Natural killer cell treated with Interleukin-12 subunit alpha and Interleukin-12 subunit beta and Interleukin-15 and Interleukin-18, amount 100 ng/mL, for 72 hours (primary cell): ENCODE data around the gene CDKN1A. TPM values are rescaled to one million over a fixed set of nuclear protein-coding genes. Genes with fewer than 3 reads are reported as not detected.
A peak's percentile ranks its signal among the peaks of the same experiment; 100 is the strongest.

ENCODE experiments used
- ATAC-seq, 2 donors: fragments of 150-1000 bp; cut with Tn5 transposase in 1 of 2; sonication (Bioruptor Pico), chemical (Tn5 transposase) in 1 of 2; 2 replicates each; pipeline ENCODE4 v1.10.0; 2021
- DNase-seq: peaks from one replicate; pipeline ENCODE4 v3.0.0; 2022; ENCODE audit warnings: low spot score
- H3K27ac Mint-ChIP-seq, 2 donors: 1 replicate in 1 of 2; 2 replicates in 1 of 2; pipeline ENCODE4 v1.8.0; 2022; ENCODE audit warnings: mixed read lengths in 2 of 2, mild to moderate bottlenecking in 1 of 2, moderate library complexity in 1 of 2
- H3K27me3 Mint-ChIP-seq, 2 donors: 1 replicate in 1 of 2; 2 replicates in 1 of 2; pipeline ENCODE4 v1.8.0; 2022; ENCODE audit warnings: mixed read lengths in 2 of 2
- H3K36me3 Mint-ChIP-seq: one replicate; pipeline ENCODE4 v1.8.0; 2022; ENCODE audit warnings: mixed read lengths
- H3K4me1 Mint-ChIP-seq, 2 donors: 1 replicate in 1 of 2; 2 replicates in 1 of 2; pipeline ENCODE4 v1.8.0; 2022; ENCODE audit warnings: low read depth in 2 of 2, mixed read lengths in 2 of 2, mild to moderate bottlenecking in 1 of 2
- H3K4me3 Mint-ChIP-seq: one replicate; pipeline ENCODE4 v1.8.0; 2022; ENCODE audit warnings: mixed read lengths
- H3K9me3 Mint-ChIP-seq: 2 replicates; pipeline ENCODE4 v1.8.0; 2022; ENCODE audit warnings: mixed read lengths
- total RNA-seq, 2 donors: library from RNA; stranded (reverse); gene quantifications; one replicate each; pipeline ENCODE4 v1.2.3, GENCODE V29; 2022

The CDKN1A gene
- 100 to 1,000 TPM; 176 to 617 TPM for total RNA-seq

DNA sequence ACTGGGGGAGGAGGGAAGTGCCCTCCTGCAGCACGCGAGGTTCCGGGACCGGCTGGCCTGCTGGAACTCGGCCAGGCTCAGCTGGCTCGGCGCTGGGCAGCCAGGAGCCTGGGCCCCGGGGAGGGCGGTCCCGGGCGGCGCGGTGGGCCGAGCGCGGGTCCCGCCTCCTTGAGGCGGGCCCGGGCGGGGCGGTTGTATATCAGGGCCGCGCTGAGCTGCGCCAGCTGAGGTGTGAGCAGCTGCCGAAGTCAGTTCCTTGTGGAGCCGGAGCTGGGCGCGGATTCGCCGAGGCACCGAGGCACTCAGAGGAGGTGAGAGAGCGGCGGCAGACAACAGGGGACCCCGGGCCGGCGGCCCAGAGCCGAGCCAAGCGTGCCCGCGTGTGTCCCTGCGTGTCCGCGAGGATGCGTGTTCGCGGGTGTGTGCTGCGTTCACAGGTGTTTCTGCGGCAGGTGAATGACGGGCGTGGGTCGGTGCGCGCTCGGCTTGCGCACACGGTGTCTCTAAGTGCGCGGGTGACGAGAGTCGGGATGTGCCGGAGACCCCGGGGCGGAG, at the start of gene CDKN1A:
TSS of gene CDKN1A (plus strand) at position 227 of the 555 bp plus-strand sequence. CDS start 5,388 bp downstream, outside the sequence.
- Mint-ChIP-seq H3K36me3 (peaks cover 16% of the 10 kb centered on the region), H3K27me3 (no peaks in the 10 kb centered on the region), H3K27ac (peak within 1 kb of the TSS; percentile 78 to 98), H3K4me1 (peaks cover 38 to 54% of the 10 kb centered on the region in 2 donors), H3K4me3 (peak within 1 kb of the TSS; percentile 93), H3K9me3 (no peaks in the 10 kb centered on the region)
- ATAC-seq (peak; percentile 83 to 88), DNase-seq (peak; percentile 92)

DNA sequence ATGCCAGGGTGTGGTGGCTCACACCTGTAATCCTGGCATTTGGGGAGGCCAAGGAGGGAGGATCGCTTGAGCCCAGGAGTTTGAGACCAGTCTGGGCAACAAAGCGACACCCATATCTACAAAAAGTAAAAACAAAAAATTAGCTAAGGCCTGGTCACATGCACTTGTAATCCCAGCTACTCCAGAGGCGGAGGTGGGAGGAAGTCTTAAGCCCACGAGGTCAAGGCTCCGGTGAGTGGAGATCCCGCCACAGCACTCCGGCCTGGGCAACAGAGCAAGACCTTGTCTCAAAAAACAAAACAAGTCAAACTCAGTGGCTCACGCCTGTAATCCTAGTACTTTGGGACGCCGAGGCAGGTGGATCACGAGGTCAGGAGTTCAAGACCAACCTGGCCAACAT, 48.7 kb upstream of the CDKN1A start:
- no peaks in the 10 kb centered on the region for H3K36me3 Mint-ChIP-seq
- DNase-seq (no peak), ATAC-seq (no peak)
- no peaks in the 10 kb centered on the region for H3K27me3 Mint-ChIP-seq
- H3K4me1 Mint-ChIP-seq: peaks cover 0 to 12% of the 10 kb centered on the region in 2 donors
- no peak overlapping the region for H3K4me3 Mint-ChIP-seq
- no peak overlapping the region for H3K27ac Mint-ChIP-seq
- no peaks in the 10 kb centered on the region for H3K9me3 Mint-ChIP-seq

DNA sequence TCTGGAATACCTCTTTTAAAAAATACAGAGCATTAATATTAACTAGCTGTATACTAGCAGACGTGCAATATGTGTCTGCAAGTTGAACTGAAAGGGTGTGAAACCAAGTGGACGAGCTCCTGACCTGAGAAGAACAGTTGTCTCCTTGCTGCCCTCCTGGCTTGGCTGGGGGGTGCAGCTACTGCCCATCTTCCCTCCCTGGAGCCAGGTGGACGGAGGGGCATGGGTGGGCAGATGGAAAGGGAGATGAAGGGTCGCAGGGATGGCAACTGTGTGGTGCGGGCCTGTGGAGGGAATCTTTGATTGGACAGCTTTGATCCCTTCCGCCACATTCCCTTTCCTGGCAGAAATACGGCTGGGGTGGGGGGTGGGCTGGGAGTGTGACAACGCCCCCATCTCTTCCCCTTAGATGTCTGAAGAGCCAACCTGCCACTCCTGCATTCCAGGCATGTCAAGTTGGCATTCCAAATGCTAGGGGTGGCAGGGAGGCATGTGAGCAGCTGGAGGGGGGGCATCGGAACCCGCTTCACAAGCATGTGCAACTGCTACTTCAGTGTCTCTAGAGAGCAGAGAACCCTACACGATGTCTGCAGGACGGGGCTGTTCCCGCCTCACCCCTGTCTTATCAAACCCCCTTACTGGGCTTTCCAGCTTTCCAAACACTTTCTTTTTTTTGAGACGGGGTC, 47.0 kb upstream of the CDKN1A start:
- no peaks in the 10 kb centered on the region for H3K27me3 Mint-ChIP-seq
- ATAC-seq: no peak

DNA sequence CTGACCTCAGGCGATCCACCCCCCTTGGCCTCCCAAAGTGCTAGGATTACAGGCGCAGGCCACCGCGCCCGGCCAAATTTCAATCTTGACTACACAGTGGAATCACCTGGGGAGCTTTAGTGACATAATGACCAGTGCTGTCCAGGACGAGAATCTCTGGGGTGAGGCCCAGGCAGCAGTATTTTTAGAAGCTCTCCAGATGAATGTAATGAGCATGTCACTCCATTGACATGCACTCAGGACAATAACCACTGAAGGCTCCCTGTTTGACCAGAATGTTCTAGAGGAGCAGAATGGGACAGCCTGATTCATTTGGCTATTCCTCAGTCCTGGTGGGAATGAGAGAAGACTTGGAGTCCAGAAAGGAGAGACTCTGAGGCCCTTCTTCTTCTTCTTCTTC, 45.1 kb upstream of the CDKN1A start:
- H3K4me3 Mint-ChIP-seq: no peak overlapping the region
- no peak for ATAC-seq
- no peaks in the 10 kb centered on the region for H3K9me3 Mint-ChIP-seq
- no peaks in the 10 kb centered on the region for H3K4me1 Mint-ChIP-seq
- no peak for DNase-seq
- peak overlapping the region in 1 of 2 donors; percentile 72 for H3K27ac Mint-ChIP-seq
- no peaks in the 10 kb centered on the region for H3K36me3 Mint-ChIP-seq
- no peaks in the 10 kb centered on the region for H3K27me3 Mint-ChIP-seq

More for the DNA sequence above, 47.0 kb upstream of the CDKN1A start:
- Mint-ChIP-seq H3K9me3 (no peaks in the 10 kb centered on the region), H3K36me3 (no peaks in the 10 kb centered on the region), H3K27ac (no peak overlapping the region), H3K4me3 (no peak overlapping the region), H3K4me1 (peaks cover 0 to 7% of the 10 kb centered on the region in 2 donors)
- no peak for DNase-seq

DNA sequence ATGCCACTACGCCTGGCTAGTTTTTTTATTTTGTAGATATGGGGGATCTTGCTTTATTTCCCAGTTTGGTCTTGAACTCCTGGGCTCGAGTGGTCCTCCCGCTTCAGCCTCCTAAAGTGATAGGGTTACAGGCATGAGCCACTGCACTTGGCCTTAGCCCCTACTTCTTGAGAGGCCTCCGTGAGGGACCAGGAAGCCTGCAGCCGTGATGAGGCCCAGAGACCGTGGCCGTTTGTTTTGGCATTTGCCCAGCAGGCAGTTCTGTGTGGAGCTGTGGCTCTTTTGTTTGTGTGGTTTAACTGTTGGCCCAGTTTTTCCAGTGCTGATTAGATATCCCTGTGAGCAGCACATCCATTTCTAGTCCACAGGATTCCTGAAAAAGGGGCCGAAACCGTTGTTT, 44.6 kb upstream of the CDKN1A start:
- no peaks in the 10 kb centered on the region for H3K4me1 Mint-ChIP-seq
- H3K4me3 Mint-ChIP-seq: no peak overlapping the region
- no peaks in the 10 kb centered on the region for H3K27me3 Mint-ChIP-seq
- no peak for DNase-seq
- H3K36me3 Mint-ChIP-seq: no peaks in the 10 kb centered on the region
- no peak for ATAC-seq
- peak overlapping the region in 1 of 2 donors; percentile 72 for H3K27ac Mint-ChIP-seq
- H3K9me3 Mint-ChIP-seq: no peaks in the 10 kb centered on the region

DNA sequence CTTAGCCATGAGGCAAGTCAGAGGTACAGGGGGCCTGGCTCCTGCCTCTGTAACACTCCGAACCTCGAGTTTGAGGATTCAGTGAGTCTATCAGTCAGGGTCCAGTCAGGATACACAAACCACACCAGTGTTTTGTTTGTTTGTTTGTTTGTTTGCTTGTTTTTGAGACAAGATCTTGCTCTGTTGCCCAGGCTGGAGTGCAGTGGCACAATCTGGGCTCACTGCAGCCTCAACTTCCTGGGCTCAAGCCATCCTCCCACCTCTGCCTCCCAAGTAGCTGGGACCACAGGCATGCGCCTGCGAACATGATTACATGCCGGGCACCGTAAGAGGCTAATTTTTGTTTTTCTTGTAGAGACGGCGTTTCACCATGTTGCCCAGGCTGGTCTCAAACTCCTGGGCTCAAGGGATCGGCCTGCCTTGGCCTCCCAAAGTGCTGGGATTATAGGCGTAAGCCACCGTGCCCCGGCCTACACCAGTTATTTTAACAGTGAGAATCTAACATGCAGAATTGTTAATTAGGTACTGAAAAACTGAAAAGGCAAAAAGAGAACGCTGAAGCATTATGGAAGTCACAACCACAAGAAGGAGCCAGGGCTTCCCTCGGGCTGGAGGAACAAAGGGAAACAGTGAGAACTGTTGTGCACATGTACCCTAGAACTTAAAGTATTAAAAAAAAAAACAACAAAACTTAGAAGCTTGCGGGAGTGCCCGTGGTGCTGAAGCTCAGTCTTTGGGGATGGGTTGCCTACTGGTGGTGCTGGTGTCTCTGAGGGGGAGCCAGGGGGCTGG, 44.0 kb upstream of the CDKN1A start:
- no peak overlapping the region for H3K4me3 Mint-ChIP-seq
- no peaks in the 10 kb centered on the region for H3K36me3 Mint-ChIP-seq
- H3K4me1 Mint-ChIP-seq: no peaks in the 10 kb centered on the region
- ATAC-seq: no peak
- peak overlapping the region in 1 of 2 donors; percentile 72 for H3K27ac Mint-ChIP-seq
- H3K27me3 Mint-ChIP-seq: no peaks in the 10 kb centered on the region
- no peaks in the 10 kb centered on the region for H3K9me3 Mint-ChIP-seq
- no peak for DNase-seq

DNA sequence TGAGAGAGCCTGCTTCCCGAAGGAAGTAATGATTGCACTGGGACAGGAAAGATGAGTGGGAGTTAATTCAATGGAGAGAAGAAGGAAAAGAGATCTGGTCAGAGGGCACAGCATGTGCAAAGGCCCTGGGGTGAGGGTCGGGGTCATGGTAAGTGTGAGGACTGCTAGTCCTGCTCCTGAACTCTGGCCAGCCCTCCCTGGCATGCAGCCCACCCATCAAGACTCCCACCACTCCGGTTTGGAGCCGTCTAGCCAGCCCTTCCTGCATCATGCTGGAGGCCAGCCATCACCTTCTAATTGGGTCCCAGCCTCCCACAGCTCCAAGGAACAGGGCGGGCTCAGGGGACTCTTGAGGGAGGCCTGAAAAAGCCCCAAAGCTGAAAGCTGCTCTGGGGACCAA, 42.2 kb upstream of the CDKN1A start:
- Mint-ChIP-seq H3K27me3 (no peaks in the 10 kb centered on the region), H3K36me3 (no peaks in the 10 kb centered on the region), H3K27ac (no peak overlapping the region), H3K4me1 (no peaks in the 10 kb centered on the region), H3K9me3 (no peaks in the 10 kb centered on the region), H3K4me3 (no peak overlapping the region)
- no peak for DNase-seq
- ATAC-seq: no peak

DNA sequence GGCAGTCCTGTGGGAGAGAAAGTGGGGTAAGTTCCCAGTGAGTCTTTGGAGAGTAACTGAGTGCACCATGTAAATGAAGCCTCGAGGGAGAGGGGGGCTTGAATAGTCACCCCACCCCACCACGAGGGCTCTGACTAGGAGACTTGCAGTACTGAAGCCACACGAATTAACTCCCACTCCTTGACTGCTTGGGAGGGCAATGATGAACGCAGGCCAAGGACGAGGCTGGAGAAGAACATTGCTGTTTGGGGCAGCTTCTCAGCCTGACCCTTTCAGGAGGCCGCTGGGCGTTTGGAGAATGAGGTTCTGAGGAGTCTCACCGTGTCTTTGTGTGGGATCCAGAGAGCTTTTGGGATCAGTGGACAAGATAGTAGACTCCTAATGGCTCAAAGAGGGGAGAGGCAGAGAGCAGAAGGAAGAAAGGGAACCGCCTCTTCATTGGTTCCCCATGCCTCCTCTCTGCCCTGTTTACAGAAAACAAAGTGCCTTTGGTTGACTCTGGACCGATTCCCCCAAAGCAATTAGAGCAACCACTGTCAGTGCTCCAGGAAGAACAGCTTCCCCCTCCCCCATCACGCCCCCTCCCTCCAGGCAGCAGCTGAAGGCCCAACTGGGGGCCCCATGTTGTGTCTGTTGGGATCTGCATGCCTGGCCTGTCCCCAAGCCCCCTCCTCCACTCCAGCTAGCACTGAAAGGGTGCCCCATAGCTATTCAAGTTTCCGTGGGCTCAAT, 41.7 kb upstream of the CDKN1A start:
- DNase-seq (no peak), ATAC-seq (no peak)
- H3K36me3 Mint-ChIP-seq: no peaks in the 10 kb centered on the region
- no peak overlapping the region for H3K4me3 Mint-ChIP-seq
- no peaks in the 10 kb centered on the region for H3K27me3 Mint-ChIP-seq
- no peaks in the 10 kb centered on the region for H3K4me1 Mint-ChIP-seq
- H3K9me3 Mint-ChIP-seq: no peaks in the 10 kb centered on the region
- H3K27ac Mint-ChIP-seq: no peak overlapping the region

DNA sequence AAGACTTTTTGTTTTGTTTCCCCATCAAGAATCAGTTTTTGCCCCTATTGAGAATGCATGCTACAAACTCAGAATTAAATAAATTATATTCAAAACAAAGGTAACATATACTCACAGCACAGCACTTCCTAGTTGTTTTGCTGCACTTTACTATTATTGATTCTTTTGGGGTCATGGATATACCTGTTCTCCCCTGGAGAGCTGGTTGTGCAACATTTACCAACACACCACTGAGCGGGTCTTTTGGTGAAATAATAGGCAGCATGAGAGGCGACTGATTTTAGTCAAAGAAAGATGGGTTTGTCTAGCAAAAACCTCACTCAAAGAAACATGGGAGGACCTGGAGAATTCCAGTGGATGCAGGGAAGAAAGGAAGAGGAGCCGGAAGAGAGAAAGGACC, 39.9 kb upstream of the CDKN1A start:
- no peaks in the 10 kb centered on the region for H3K4me1 Mint-ChIP-seq
- ATAC-seq (no peak), DNase-seq (no peak)
- no peak overlapping the region for H3K27ac Mint-ChIP-seq
- no peaks in the 10 kb centered on the region for H3K36me3 Mint-ChIP-seq
- H3K4me3 Mint-ChIP-seq: no peak overlapping the region
- no peaks in the 10 kb centered on the region for H3K9me3 Mint-ChIP-seq
- H3K27me3 Mint-ChIP-seq: no peaks in the 10 kb centered on the region

DNA sequence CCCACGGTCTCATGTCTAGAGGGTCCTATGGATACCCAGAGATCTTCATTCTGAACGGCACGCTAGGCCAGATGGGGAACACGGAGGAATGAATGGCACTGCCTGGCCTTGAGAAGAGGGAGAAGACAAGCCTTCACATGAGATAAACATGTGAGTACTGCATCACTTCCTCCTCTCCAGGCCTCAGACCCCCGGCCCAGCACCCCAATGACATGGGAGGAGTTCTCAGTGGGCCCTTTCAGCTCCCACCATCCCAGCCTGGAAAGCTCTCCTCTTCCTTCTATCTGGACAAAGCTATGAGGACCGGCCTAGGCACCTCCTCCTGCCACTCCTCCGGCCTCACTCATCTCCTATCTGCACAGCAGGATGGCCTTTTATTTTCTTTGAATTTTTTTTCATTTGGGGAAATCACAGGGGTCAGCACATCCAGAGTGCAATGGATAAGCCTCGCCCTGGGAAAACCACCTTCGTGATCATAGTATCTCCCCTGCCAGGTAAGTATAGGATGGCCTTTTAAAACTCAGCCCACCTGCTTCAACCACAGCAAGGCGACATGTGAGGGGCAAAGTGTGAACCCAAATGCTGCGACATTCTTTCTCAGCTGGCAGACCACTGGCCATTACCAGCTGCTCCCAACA, 39.2 kb upstream of the CDKN1A start:
- no peak for DNase-seq
- H3K27me3 Mint-ChIP-seq: no peaks in the 10 kb centered on the region
- peak overlapping the region in 1 of 2 donors; percentile 41 for H3K27ac Mint-ChIP-seq
- no peaks in the 10 kb centered on the region for H3K9me3 Mint-ChIP-seq
- no peak overlapping the region for H3K4me3 Mint-ChIP-seq
- H3K36me3 Mint-ChIP-seq: no peaks in the 10 kb centered on the region
- no peak for ATAC-seq
- H3K4me1 Mint-ChIP-seq: no peaks in the 10 kb centered on the region

DNA sequence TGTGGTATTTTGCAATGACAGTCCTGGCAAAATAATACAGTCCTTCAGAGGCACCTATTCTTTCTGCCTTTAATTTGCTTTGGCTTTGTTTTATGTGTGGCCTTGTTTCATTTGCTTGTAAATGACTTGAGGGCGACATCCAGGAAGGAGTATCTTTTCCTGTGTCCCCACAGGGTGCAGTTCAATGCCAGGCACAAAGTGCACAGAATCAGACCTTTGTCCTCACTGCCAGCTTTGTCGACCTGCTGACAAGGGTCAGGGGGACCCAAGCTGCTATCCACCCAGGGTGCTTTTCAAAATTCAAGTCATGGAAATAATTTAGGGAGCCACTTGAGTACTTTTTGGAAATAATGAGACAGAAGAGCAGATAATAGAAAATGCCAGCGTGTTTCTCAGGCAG, 37.0 kb upstream of the CDKN1A start:
- ATAC-seq (no peak), DNase-seq (no peak)
- Mint-ChIP-seq H3K9me3 (no peaks in the 10 kb centered on the region), H3K4me3 (no peak overlapping the region), H3K27me3 (no peaks in the 10 kb centered on the region), H3K4me1 (no peaks in the 10 kb centered on the region), H3K36me3 (no peaks in the 10 kb centered on the region), H3K27ac (no peak overlapping the region)

DNA sequence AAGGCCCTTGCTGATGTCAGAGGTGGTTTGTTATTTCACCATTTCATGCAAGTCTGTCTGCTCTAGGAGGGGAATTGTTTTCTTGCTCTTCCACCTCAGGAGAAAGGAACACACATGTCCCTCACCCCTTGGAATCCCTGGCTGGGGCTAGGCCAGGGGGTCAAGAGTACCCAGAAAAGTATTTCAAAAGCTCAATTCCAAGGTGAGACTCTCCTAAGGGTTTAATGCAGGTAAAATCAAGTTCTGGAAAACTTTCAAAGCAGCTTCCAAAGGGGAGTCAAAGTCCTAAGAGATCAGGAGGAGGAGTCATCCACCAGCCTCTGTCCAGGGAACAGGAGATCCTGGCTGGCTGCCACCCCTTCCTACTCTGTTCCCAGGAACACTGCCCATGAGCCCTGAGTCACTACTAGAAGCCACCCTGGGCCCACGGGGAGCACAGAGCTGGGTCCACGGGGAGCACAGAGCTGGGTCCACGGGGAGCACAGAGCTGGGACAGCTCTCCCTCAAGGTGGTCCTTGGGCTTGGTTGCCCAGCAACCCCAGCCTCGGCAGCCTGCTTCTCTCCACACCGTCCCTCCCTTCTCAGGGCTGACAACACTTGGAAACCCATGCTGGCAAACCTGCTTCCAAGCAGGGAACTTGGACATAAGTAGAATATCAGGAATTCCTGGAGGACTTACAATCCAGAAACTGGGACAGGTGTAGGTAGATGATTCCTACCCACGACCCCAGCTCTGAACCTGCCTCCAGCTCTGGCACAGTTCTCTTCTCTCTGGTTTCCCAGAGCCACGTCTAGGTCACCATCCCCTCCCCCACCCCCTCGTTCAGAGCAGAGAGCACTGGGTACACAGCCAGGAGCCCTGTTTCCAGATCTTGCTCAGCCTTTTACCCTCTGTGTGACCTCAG, 35.3 kb upstream of the CDKN1A start:
- Mint-ChIP-seq H3K27ac (no peak overlapping the region), H3K27me3 (peaks cover 0 to 3% of the 10 kb centered on the region in 2 donors)
- DNase-seq: no peak

More for the DNA sequence above, 35.3 kb upstream of the CDKN1A start:
- H3K36me3 Mint-ChIP-seq: no peaks in the 10 kb centered on the region
- H3K4me1 Mint-ChIP-seq: no peaks in the 10 kb centered on the region
- ATAC-seq: no peak
- H3K4me3 Mint-ChIP-seq: no peak overlapping the region
- no peaks in the 10 kb centered on the region for H3K9me3 Mint-ChIP-seq
